ENCODE results near the gene LTB4R.

LTB4R gene

GRCh38 chr14:24310646-24311604 lies at the start of gene LTB4R:
LTB4R (plus strand) TSS chr14:24311502; CDS start chr14:24315652, 4,150 bp downstream.
- DNase-seq, result peak; percentile 79

- DNase-seq, result no peak
These were observed 49.4 kb upstream of the LTB4R start for GRCh38 chr14:24261969-24262327.

- DNase-seq, result no peak
These were observed 48.2 kb upstream of the LTB4R start, which contains the start of gene TGM1 for GRCh38 chr14:24262821-24263733. TGM1 (minus strand) TSS chr14:24263177; CDS start chr14:24262352, 825 bp downstream.

GRCh38 chr14:24263848-24264247 lies 47.5 kb upstream of the LTB4R start:
- DNase-seq, result no peak

DNA sequence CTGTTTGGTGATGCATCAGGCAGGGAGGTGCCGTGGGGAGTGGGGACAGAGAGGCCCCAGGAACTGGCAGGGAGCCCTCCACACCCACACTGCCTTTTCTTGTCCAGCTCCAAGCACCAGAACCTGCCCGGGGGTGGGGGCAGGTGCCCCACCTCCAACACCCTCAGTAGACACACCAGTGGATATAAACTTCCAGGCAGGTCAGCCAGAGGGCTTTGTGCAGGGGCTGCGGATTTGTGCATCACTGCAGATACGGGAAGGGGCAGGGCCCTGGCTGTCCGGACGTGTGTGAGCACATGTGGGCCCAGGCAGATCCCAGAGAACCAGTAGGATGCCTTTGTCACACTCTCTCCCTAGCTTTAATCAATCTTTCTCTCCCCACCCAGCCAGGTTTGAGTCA lies 47.0 kb upstream of the LTB4R start:
- no peak for DNase-seq

- DNase-seq, result no peak
These were observed 44.7 kb upstream of the LTB4R start for GRCh38 chr14:24266344-24267244.

DNA sequence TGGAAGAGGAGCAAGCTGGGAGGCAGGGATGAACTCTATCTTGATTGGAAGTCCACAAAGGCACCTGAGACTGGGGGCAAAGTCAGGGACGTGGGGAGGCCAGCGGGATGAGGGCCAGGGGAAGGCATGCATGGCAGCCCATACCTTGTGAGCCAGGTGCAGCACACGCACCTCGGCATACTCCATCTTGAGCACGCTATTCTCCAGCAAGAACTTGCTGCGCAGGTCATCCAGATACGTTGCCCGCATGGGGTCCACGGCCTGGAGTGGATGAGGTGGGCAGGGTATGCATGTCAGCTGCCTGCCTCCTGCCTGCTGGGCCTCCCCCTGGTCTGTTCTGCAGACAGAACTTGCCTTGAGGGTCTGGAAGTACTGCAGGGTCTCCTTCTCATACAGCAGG lies 43.8 kb upstream of the LTB4R start:
- DNase-seq, result no peak

DNA sequence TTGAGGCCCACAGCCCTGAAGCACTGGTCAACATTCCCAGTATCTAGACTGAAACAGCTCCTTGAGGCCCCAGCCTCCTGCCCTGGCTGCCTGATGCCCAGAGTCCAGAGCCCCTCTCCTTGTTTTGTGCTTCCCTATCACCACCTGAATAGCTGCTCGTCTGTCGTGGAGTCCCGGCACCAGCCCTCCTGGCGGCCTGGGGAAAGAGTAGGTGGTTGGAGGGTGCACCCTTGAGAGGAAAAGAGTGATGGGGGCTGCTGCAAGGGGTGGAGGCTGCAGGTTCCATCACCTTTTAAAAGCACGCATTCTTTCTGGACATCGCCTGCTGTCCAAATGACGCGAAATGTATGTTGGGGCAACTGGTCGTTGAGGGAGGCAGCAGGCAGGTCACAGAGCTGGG lies 43.1 kb upstream of the LTB4R start:
- no peak for DNase-seq

DNA sequence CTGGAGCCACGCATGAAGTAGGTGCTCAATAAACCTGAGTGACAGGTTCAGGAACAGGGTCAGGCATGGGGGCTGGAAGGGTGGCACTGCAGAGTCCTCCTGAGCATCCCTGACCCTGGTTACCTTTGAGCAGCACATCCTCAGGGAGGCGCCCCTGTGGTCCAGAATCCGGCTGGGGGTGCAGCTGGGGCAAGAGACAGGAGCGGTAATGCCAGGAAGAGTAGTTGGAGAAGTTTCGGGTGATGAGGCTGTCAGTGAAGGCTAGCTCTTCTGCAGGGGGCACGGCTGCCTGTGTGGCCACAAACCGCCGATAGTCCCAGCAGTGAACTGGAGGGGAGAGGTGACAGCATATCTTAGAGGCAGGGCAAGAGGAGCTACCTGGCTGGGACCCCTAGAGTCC lies 41.9 kb upstream of the LTB4R start:
- no peak for DNase-seq

DNA sequence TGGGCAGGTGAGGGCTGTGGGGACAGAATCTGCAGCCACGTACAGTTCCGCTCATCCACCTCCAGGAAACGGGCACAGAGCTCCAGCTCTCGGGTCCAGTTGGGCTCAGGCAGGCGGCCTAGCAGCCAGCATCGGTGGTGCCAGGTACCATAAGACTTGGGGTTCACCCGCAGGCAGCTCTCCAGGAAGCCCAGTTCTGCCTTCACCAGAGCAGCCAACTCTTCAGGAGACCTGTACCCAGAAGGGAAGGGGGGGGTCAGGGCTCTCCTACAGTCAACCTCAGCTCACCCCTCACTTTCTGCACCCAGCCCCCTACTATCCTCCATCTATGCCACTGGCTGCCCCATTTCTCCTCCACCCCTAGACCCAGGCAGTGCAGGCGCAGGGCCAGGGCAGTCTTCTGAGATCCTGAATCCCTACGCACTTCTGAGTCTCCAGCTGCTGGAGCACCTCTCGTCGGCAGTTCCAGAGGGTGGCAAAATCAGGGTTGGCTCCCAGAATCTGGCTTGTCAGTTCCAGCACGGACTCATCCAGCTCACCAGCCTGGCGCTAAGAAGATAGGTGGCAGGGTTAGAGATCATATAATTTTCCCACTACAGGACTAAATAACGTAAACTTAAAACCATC lies 41.3 kb upstream of the LTB4R start:
- no peak for DNase-seq

GRCh38 chr14:24270537-24271133 lies 40.7 kb upstream of the LTB4R start:
- no peak for DNase-seq

DNA sequence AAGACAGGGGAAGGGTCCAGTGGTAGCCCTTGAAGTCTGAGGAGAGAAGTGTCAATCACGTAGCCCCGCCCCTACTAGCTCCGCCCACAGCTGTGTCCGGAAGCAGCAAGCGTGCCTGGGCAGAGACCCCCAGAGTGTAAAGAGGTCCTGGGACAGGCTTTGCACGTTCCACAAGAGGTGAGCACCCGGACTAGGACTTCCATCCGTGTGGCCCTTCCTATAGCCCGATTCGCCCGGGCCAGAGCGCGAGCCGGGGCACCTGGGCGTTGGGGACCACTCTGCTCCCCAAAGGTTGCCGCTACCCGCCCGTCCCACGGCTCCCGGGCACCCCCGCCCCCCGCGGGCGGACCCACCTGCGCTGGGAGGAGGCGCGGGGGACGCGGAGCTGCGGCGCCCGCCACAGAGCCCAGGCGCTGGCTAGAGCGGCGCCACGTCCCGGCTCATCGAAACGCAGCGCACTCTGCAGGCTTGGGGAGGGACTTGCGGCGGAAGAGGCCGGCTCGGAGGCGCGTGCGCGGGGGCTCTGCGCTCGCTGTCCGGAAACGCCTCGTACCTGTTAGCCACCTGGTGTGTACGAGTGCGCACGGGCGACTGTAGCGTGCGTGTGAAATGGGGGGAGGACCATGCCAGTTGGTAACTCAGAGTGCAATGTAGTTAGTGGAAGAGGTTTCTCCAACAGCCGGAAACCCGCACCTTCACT lies 40.0 kb upstream of the LTB4R start, which contains the start of gene RABGGTA:
TSS of gene RABGGTA (minus strand) at position 464 of the 700 bp plus-strand sequence. CDS start 482 bp downstream, outside the sequence.
- peak; percentile 96 for DNase-seq

GRCh38 chr14:24271834-24272263 lies 39.5 kb upstream of the LTB4R start:
- no peak for DNase-seq

- no peak for DNase-seq
These were observed 38.8 kb upstream of the LTB4R start for GRCh38 chr14:24272467-24272866.

DNA sequence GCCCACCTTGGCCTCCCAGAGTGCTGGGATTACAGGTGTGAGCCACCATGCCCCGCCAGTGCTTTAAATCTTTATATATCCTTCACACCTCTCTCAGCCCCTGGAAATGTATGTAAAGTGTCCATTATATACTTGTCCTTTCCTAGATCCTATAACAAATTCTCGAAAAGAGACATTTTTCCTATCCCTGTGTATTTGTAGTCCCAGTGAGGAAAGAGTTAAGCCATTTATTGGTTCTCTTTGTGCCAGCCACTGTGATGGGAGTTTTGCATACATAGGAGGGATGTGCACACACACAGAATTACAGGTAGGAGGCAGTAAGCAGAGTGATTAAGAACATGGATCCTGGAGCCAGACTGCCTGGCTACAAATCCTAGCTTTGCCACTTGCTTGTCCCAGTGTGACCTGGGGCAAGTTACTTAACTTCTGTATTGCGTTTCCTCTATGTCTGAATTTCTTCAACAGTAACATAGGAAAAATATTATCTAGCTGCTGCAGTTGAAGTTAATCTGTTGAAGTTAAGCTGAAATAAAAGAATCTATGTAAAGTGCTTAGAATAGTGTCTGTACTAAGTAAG lies 37.8 kb upstream of the LTB4R start:
- peak; percentile 7 for DNase-seq

DNA sequence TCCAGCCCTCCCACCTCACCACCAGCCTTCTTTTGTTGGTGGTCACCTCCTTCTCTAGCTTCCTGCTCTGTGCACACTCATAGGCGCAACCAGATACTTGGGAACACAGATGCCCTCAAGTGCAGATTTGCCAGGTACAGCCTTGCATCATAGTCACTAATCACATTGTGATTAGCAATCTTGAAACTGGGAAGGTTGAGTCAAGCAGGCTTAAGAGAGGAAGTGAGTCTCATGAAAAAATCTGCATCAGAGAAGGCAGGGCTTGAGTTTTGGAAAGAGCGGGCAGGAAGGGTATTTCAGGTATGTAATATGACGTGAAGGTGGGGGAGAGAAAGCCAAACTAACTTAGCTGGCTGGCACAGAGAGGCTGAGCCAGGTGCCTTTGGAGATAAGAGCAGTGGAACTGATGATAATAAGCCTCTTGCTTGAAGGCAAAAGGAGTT lies 37.2 kb upstream of the LTB4R start:
- peak; percentile 63 for DNase-seq

GRCh38 chr14:24277071-24277470 lies 34.2 kb upstream of the LTB4R start:
- DNase-seq, result no peak

DNA sequence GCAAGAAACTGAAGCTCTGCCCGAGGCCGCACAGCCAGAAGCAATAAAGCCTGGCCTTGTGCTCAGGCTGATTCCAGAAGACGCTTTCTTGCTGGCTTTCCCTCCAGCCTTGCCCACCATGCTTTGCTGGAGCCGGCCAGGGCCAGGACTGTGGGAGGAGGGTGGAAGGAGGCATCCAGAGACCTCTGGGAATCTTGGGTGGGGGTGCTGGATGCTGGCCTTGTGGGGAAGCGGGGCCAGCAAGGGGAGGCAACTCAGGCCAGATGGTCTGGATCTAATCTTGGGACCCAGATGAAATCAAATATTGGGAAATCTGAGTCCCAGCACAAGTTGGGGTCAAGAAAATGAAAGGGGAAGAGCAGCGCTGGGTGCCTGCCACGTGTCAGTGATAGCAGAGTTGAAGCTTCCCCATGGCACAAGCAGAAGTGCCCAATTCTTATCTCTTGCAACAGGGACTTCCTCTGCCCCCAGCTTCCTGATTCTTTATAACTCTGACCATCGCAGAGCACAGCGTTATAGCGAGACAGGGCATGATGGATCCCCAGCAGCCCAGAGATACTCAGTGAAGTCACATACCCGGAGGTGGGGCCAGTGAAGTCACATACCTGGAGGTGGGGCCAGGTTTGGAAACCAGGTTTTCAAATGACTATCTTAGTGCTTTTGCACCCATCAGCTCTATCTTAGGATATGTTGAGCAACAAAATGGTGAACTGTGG lies 33.5 kb upstream of the LTB4R start:
- DNase-seq, result no peak

GRCh38 chr14:24278424-24278823 lies 32.9 kb upstream of the LTB4R start:
- no peak for DNase-seq
